HS-5 (cell line): ENCODE measurements around the gene CHD6.

Experiments used
- DNase-seq: peaks from one replicate; pipeline ENCODE4 v3.0.0-alpha.2; 2012; ENCODE audit warnings: low read depth

The CHD6 gene

GRCh38 chr20:41393705-41394066 lies 224.5 kb downstream of the CHD6 start:
- DNase-seq, result no peak

- DNase-seq, result no peak
Observed at GRCh38 chr20:41392871-41393704, 225.1 kb downstream of the CHD6 start.

- DNase-seq, result no peak
Observed at GRCh38 chr20:41392295-41392694, 225.9 kb downstream of the CHD6 start.

- DNase-seq, result no peak
Observed at GRCh38 chr20:41391587-41392001, 226.6 kb downstream of the CHD6 start.

GRCh38 chr20:41390889-41391288 lies 227.3 kb downstream of the CHD6 start:
- DNase-seq, result no peak

- no peak for DNase-seq
Observed at GRCh38 chr20:41387444-41387851, 230.7 kb downstream of the CHD6 start.

- DNase-seq, result no peak
Observed at GRCh38 chr20:41386502-41387427, 231.4 kb downstream of the CHD6 start.

- no peak for DNase-seq
Observed at GRCh38 chr20:41382791-41383305, 235.3 kb downstream of the CHD6 start.

- no peak for DNase-seq
Observed at GRCh38 chr20:41380551-41381193, 237.5 kb downstream of the CHD6 start.

GRCh38 chr20:41379551-41379950 lies 238.6 kb downstream of the CHD6 start:
- no peak for DNase-seq

- no peak for DNase-seq
Observed at GRCh38 chr20:41377275-41377674, 240.9 kb downstream of the CHD6 start.

- no peak for DNase-seq
Observed at GRCh38 chr20:41376349-41376748, 241.8 kb downstream of the CHD6 start.

GRCh38 chr20:41375846-41376245 lies 242.3 kb downstream of the CHD6 start:
- no peak for DNase-seq

GRCh38 chr20:41373931-41374920 lies 244.0 kb downstream of the CHD6 start:
- DNase-seq, result no peak

GRCh38 chr20:41373251-41373783 lies 244.9 kb downstream of the CHD6 start:
- DNase-seq, result no peak

GRCh38 chr20:41371371-41371770 lies 246.8 kb downstream of the CHD6 start:
- DNase-seq, result no peak

- DNase-seq, result no peak
Observed at GRCh38 chr20:41370176-41370575, 248.0 kb downstream of the CHD6 start.

GRCh38 chr20:41369673-41370072 lies 248.5 kb downstream of the CHD6 start:
- no peak for DNase-seq

- no peak for DNase-seq
Observed at GRCh38 chr20:41367956-41368355, 250.2 kb downstream of the CHD6 start.

- no peak for DNase-seq
Observed at GRCh38 chr20:41367393-41367695, 250.8 kb downstream of the CHD6 start.
